GM19397 (cell line): ENCODE results near the gene GSDME.
A peak's percentile ranks its signal among the peaks of the same experiment; 100 is the strongest.

Experiments used
- ATAC-seq: cut with Tn5 transposase; IDR thresholded peaks from one replicate; pipeline ENCODE4 v1.9.1; 2021; ENCODE audit warnings: mild to moderate bottlenecking, moderate library complexity; ENCODE audit not compliant: unreplicated experiment

Gene GSDME

DNA sequence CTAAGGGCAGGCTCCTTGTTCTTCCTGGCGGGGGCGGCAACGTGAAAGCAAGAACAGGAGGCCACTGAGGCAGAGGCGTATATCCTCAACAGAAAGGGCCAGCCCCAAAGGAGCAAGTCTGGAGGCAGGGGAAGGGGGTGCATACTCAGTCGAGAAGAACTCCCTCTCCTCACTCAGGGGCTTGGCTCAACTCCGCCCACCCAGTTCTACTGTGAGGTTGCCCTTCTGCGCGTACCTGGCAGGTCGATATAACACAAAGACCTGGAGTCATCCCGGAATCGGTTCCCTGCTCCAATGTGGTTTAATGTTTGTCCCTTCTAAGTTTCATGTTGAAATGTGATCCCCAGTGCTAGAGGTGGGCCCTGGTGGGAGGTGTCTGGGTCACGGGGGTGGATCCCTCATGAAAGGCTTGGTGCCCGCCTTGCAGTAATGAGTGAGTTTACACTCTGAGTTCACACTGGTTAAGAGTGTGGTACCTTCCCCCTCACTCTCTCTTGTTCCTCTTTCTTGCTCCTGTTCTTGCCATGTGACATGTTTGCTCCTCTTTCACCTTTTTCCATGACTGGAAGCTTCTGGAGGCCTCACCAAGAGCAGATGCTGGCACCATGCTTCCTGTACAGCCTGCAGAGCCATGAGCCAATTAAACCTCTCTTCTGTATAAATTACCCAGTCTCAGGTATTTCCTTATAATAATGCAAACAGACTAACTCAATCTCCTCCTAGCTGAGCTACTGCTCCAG is 32.6 kb downstream of the GSDME start:
- no peak for ATAC-seq

DNA sequence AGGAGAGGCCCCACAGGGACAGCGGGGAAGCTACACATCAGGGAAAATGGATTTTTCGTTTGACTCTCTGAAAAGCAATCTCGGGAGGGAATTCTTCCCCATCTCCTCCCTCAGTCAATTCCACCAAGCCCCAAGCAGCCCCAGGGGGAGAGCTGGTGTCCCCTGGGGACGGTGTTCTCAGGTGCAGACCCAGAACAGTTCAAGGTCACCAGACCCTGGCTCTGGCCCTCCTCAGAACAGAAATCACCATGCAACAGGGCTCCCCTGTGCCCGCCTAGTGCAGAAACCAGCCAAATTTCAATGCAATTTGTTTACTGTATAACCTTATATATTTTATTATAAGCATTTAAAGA is 34.1 kb downstream of the GSDME start:
- ATAC-seq: no peak

DNA sequence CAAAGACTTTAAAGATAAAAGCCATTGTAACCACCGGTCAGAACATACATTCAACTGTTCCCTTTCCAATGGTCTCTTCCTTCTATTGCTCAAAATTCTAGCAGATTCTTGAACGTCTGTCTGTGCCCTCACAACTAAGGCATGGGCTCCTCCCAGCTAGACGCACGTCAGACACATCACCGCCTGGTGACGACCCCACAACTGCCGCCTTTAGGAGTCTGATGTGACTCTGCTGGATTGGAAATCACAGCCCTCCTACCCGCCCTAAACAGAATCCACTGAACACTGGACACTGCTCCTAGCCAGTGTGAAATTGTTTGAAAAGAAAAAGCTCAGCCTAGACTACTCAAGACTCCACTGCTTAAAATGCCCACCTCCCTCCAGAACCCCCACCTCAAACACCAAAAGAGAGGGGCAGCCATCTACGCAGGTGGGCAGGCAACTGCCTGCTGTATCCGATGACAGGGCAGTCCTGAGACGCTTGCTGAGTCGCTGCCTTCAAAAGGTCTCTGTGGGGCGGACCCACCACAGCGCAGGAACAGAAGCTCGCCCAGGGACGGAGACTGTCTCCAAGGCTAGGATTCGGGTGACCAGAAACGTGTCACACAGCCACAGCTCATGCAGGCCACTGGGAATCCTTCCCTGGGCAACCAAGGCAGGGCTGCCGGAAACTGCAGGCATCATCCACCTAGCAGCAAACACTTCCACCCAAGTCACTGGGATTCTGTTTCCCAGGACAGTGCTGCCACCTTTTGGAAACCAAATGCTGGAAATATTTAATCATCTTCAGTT is 34.7 kb downstream of the GSDME start:
- no peak for ATAC-seq

DNA sequence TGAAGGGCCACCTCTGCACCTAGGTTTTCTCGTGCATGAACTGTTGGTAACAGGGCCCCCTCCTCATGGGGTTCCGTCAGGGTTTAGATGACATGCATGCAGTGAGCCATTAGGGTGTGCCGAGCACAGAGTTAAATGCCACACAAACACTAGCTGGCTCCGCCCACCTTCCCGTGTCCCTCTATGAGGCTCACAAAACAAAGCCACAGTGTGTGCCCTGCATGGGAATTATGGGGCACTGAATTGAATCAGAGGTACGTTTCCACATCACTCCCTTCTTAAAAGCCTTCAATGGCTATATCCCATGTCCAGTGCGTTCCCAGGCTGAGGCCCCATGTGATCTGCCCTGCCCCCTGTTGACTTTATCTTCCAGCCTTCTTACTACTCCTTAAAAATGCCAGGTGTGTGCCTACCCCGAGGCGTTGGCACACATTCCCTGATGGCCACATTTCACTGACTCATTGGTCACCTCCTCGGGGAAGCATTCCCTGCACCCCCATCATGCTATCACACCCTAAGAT is 35.7 kb downstream of the GSDME start:
- ATAC-seq: no peak

DNA sequence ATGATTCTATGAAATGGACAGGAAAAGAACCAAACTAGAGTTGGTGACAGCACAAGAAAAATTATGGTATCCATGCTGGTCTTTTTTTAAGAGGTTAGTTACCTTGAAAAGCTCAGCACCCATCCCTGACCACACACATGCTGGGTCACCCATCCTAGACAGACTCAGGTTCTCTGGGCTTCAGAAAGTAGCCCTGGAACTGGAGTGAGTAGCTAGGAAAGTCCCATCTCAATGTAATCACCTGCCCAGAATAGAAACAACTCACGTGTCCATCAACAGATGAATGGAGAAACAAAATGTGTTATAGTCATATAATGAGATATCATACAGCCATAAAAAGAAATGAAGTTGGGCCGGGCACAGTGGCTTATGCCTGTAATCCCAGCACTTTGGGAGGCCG is 37.0 kb downstream of the GSDME start:
- no peak for ATAC-seq

DNA sequence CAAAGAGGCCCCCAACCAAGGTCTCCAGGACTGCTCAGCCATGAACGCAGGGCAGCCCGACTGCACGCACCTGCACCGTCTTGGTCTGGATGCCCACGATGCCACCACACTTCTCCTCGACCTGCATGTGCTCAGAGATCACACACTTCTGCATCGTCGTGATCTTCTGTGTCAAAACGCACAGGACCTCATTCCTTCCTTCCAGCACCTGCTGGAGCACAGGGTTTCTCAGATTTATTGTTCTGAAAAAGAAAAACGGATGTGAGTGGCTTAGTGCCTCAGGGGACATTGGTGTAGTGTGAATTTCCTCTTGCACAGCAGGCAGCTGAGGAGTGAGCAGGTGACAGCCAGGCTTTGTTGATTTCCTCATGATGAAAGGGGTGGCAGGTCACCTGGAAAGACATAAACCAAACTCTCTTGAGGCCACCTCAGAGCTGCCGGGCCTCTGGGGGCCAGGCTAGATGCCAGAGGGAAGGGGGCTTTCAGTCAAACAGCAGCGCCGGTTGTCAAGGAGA is 38.2 kb downstream of the GSDME start:
- peak; percentile 60 for ATAC-seq

DNA sequence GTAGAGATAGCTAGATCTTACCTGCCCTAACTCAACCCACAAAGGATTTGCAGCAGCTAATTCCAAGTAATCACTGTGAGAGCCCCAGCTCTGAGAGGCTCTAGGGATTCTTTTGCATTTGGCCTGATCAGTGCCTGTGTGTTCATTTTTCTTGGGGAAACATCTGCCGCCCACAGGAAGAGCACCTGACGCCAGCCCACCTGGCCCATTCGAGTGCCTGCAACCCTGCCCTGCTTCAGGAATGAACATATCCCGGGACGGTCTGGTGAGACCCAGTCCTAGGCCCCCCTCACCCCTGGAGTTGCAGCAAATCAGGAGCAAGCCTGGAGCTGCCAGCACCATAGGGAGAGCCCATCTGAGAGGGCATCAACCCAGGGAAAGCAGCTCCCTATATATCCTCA is 38.8 kb downstream of the GSDME start:
- no peak for ATAC-seq

DNA sequence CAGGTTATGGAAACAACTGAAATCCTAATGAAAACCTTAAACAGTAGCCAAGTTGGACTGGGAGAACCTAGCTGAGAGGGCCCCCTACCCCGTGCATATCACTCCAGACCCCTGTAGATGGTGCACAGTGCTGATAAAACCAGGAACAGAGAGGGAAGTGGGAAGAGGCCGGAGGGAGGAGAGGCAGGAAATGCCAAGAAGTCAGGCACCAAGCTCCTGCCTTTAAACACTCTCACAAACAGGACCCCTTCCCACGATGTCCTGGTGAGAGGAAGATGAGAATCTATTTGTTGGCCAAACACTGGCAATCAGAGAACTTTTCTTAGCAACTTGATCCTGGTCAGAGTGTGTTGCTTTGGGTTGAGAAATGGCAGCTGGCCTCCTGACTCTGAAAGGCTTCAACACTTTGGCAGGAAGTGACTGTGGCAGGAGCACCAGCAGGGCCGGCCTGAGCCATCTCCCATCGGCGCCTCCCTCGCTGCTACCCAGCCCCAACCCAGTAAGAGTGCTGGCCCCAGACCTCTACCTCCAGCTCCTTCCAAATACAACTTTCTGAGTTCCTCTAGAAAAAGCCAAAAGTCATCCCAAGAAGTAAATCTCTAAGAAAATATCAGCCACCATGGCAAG is 39.5 kb downstream of the GSDME start:
- ATAC-seq: no peak

DNA sequence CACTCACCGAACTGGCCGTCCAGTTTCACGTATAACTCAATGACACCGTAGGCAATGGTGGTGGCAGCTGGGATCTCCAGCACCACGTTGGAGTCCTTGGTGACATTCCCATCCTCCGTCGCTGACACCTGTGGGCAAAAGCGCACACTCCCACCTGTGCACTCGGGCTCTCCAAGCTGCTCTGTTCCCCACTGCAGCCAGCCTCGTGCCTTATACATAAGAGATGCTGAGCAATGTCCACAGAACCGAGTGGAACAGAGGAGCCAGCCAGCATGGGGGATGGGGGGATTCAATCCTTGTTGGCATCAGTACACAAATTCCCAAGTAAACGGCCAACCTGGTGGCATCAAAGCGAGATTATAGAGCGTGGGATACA is 40.0 kb downstream of the GSDME start:
- no peak for ATAC-seq

DNA sequence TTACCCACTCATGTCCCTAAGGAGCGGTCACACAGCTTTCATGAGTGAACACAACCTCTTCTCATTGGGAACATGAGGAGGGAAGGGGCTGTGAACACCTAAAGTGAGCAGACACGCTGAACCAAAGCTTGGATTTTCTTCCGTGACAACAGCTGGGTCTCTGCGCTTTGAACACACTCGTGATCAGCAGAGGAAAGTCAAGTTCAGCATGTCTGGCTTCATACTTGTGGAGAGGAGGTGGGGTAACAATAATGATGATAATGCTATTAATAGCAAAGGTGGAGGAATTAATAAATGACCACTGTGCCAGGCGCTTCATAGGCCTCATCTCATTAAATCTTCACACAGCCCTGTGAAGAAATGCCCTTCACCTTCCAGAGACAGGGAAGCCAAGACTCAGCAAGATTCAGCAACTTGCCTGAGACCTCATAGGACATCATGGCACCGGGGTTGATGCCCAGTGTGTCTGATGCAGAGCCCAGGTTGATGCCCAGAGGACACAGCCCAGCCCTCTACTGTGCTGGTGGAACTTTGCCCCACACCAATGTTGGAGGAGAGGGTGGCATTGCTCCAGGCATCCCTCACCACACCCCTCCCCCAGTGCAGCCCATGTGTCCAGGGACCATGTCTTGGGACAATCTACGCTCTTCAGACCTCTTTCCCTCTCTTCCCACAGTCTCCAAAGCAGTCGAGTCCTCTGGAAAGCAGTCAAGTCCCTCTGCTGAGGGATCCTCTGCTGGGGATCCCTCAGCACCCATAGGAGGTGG is 40.6 kb downstream of the GSDME start:
- ATAC-seq: no peak

DNA sequence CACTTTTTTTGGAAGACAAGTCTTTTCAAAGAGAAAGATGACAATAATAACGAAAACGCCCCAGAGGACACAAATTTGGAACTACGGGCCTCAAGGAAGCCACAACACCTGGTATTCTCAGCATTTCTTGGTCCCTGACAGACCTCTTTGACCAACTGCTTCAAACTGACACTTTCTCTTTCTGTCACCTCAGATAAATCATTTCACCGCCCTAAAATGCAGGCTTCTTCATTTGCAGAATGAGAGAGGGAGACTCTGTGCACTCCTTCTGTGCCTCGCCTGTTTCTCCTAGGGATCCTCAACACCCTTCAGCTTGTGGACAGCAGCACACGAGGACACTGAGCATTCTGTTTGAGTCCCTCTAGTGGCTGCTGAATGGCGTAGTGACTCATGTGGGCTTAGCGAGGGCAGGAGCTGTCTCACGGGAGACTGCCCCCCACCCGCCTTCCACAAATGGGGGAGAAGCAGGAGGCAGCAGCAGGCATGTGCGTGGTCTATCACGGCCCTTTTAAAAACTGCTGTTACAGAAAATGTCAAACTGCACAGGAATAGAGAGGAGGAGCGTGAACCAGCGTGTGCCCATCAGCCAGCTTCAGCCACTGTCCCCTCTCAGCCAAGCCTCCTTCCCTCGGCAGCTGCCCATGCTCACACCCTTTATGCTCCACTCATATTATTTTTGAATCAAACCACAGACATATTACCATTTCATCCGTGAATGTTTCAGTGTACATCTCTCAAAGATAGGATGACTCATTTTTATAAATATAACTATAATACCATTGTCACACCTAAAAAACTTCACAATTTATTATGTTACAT is 41.4 kb downstream of the GSDME start:
- ATAC-seq: peak; percentile 37

DNA sequence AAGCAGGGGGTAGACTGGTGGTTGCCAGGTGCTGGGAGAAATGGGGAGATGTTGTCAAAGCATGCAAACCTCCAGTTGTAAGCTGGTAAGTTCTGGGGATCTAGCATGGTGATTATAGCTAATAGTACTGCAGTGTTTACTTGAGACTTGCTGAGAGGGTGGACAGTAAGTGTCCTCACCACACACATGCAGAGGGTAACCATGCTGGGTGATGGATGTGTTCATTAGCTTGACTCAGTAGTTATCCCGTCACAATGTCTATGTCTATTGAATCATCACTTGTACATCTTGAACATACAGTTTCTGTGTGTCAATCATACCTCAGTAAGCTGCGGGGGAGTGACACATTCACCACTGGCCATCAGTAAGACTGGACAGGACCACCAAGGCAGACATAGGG is 42.1 kb downstream of the GSDME start:
- no peak for ATAC-seq

DNA sequence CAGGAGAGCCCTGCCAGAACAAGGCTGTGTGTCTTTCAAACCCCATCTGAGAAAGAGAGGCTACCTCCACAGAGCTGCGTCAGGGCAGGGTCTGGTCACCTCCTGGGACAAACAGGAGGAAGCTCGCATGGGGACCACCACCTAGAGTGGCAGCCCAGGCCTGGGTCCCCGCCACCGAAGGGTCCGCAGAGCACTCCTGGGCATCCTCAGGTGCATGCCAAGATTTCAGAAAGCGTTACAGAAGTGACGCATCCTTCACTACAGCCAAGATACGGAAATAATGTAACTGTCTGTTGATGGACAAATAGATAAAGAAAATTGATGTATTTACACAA is 42.6 kb downstream of the GSDME start:
- ATAC-seq: no peak

DNA sequence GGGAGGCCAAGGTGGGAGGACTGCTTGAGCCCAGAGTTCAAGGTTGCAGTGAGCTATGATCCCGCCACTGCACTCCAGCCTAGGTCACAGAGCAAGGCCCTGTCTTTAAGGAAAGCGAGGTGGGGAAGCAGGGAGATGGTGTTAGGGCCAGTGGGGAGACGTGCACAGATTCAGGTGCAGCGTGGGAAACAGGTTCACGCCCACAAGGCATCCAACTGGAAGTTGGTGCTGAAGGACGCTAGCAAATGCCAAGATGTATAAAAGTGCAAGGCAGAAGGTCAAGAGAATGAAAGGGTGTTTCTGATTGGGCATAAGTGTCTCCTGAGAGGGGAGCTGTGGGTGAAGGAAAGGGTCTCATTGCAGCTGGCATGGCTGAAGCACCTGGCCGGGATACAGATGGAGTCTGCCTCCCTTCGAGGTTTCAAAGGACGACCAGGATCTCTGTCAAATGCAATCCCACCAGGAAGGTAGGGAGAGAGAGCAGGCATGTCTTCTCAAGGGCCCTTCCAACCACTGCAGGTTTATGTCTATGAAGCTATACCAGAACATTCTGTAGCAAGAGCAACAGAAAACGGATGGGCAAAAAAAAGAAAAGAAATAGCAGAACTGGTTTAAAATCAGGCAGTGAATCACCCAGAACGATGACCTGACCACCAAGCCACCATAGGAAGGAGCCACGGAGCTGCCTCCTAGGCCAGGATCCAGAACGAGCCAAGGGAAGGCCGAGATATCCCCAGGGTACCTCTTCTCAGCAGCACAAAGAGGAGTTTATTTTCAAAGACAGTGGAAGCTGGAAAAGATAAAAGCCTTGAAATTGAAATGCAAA is 43.2 kb downstream of the GSDME start:
- no peak for ATAC-seq

DNA sequence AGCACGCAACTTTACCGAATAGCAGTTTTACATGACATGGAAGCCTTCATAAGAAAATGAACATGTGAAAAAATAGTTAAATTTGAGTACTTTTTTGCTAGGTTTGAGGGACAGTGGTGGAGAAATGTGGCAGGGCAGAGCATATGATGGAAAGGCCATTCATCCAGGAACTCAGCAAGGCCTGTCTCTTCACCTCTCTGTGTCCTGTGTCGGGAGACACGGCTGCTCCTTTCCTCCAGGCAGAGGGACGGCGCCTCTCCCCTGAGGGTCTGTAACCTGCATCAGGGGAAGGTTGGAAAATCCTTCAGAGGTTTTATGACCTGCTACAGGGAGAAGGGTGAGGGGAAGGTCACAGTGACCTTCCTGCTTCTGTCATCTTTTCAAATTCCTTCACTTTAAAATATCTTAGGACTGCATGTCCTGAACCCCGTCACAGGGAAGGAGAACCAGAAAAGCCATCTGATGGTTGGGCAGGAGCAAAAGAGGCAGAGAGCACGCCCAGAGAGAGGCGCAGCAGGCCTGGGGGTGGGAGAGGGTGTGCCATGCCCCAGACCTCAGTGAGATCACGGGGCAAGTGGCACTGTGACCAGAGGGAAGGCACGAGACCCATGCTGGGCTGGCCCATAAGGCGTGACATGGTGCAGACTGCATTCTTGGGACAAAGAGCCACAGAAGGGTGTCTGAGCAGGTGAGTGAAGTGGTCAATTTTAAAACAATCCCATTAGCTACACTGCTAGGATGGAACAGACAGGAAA is 44.0 kb downstream of the GSDME start:
- ATAC-seq: no peak

DNA sequence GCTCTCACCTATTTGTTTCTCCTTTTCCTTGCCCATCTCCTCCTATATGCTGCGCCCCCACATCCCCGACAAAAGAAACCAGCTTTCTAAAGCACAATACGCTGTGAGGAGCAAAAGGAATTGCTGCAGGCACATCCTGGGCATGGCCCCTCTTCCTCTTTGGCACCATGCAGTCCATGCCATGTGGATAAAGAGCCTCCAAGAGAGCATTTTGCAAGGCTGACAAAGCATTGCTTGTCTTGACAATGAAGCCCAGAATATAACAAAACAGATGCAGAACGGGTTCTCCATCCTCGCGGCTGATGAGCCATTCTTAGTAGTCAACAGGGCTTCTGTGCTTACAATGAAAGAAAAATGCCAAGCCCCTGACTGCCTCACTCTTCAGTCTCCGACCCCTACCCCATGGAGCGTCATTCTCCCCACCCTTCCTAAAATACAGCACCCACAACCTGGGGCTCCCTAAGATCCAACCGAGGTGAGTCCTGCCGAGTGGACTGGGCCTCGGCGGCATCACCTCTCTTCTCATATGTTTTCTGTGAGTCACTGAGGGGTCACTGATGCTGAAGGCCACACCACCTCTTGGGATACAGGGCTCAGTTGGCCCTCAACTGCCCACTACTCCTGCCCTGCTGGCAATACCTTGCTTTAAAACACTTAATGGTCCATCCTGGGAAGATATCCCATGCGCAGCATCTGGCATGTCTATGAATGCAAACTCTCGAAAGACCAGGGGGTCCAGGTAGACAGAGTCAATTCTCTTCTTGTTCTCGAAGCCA is 47.5 kb downstream of the GSDME start:
- no peak for ATAC-seq

DNA sequence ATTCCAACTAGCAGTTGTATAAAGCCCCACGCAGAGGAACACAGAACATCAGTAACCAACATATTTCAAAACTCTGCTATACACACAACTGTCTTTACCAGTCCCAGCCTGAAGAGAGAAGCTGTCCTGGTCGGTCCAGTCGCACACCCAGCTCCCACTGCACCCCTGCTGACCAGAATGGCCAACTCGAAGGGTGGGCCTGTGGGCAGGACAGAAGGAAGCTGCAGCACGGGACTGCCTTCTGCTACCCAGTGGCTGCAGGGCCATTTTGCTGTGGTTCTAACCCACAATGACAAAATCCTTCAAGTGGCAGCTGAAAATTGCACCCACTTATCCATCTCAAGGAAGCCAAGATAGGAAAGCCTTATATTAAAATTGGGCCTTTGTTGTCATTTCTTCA is 48.2 kb downstream of the GSDME start:
- ATAC-seq: no peak
